Fibroblast of skin of abdomen (primary cell): ENCODE results near the gene MAN2A1.
A peak's percentile ranks its signal among the peaks of the same experiment; 100 is the strongest.
"Not testable (repeated sequence)": the region's sequence is repeated elsewhere in the genome, so short reads cannot be mapped to it uniquely, and the experiment has no call there.

Experiments used
- DNase-seq: peaks from one replicate; pipeline ENCODE4 v3.0.0-alpha.2; 2013

MAN2A1 gene

DNA sequence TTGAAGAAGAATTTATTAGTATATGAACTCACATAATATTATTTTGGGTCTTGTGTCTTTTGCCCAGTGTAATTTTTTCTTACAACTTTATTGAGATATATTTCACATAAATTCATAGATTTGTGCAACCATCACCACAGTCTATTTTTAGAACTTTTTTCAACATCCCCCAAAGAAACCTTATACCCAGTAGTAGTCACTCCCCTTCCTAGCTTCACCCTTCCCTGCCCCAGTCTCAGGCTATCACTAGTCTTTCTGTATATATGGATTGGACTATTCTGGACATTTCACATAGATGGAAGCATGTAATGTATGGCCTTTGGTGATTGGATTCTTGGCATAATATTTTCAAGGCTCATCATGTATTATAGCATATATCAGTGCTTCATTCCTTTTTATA is 67.8 kb downstream of the MAN2A1 start:
- no peak for DNase-seq

DNA sequence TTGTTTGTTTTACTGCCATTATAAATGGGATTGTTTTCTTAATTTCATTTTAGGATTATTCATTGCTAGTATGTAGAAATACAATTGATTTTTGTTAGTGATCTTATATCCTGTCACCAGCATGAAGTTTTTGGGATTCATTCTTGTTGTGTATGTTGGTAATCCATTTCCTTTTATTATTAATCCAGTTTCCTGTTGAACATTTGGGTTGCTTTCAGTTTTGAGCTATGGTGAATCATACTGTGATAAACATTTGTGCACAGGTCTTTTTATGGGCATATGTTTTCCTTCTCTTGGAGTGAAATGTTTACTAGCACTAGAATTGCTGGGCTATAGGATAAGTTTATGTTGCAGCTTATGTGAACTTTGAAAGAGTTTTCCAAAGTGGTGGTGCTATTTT is 69.6 kb downstream of the MAN2A1 start:
- peak; percentile 19 for DNase-seq

DNA sequence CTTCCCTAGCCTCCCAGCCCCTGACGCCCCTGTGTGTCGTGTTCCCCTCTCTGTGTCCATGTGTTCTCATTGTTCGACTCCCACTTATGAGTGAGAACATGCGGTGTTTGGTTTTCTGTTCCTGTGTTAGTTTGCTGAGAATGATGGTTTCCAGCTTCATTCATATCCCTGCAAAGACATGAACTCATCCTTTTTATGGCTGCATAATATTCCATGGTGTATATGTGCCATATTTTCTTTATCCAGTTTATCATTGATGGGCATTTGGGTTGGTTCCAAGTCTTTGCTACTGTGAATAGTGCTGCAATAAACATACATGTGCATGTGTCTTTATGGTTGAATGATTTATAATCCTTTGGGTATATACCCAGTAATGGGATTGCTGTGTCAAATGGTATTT is 70.4 kb downstream of the MAN2A1 start:
- not testable (repeated sequence) for DNase-seq

DNA sequence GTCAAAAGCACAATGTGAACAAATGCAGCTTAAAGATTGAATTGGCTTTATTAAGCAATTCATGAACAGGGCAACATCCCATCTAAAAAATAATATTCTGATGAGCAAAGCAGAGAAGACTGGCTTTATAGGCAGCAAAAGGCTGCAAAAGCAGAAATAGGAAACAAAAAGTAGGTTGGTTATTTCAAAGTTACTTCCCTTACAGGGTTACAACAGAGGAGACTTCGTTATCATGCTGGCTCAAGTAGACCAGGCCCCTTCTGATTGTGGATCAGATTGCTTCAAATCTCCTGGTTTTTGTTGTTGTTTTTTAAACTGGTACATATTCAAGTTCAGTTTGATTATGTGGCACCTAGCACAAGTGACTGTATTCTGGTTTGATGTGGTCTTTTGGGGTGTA is 73.1 kb downstream of the MAN2A1 start:
- DNase-seq, result no peak

DNA sequence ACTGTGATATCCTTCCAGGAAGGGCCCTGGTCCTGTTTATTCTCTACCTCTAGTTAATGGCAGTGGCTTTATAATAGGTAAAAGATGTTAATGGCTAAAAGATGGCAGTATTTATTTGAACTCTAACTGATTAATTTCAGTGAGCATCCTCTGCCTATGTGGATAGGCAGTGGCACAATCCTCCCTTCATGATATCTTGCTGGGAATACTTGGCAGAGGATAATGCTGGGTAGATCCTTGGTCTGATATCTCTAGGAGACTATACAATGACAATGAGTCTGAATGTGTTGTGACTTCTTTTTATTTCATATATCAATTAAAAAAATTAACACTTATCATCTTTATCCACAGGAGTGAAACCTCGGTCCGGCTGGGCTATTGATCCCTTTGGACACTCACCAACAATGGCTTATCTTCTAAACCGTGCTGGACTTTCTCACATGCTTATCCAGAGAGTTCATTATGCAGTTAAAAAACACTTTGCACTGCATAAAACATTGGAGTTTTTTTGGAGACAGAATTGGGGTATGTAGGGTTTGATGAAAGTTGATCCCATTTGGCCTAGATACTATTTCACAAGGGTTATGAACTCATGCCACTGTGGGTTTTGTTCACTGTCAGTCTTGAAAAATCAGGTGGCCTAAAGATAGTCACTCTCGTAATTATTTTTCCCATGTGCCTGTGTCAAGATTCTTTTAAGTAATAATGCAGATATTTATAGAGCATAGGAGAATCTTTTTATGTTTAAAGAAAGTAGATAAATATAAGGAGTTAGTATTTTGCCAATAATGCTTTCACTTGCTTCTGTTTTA is 77.7 kb downstream of the MAN2A1 start:
- DNase-seq, result no peak

DNA sequence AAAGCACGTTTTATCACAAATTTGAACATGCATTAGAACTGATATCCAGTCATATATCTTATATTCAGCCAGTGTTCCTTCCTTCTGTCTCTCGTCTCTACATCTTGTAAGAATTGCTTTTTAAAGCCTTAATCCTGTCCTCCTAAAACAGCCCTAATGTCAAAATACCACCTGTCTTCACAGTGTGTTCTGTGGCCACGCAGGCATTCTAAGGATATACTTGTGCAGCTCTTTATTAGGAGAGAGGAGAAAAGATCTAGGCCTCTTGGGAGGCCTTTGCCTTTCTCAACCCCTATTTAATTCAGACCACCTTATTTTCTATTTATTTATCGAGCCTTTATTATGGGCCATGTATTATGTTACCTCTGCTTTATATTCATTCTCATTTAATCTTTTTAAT is 78.3 kb downstream of the MAN2A1 start:
- DNase-seq, result no peak

DNA sequence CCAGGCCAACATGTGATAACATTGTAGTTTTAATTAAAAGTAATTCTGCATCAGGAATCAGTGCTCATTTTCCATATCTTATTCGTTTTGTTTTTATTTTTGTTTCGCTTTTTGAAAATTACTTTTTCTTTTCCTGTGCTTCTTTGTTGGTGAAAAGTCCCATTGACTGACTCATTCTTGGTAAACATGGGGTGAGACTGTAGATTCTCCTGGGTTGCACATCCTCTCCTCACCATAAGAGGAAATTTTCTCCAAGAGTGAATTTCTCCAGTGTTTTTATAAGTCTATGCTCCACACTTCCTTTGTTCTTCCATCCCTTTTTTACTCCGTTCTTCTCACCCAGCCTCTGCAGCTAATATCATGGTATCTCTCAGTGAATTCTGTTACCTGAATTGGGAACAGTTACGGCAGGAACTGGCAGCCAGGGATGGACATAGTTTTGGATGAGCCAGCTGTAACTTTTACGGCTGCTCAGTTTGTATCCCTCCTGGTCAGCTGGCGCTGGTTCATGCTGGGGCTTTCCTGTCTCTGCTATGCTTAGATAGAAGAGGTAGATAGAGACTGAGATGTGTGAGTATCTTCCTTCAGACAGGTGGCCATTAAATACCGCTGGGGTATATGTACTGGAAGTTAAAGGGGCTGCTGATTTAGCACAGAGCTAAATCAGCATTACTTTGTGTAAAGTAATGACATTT is 80.0 kb downstream of the MAN2A1 start:
- no peak for DNase-seq

DNA sequence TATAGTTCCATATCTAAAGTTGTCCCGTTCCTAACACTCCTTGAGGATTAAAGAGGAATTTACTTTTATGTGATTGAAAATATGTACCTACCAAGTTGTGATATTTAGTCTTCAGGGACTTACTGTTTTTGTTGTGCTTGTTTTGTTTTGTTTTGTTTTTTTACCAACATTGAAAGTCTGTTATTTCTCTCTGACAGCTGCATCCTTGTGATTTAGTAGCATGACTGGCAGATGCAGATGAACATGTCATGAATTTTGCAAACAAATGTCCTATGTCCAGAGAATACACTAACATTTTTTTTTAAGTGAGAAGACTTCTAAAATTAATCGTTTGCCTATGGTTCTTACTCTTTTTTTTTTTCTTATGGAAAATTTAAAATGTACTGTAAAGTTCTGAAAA is 85.4 kb downstream of the MAN2A1 start:
- DNase-seq, result no peak

DNA sequence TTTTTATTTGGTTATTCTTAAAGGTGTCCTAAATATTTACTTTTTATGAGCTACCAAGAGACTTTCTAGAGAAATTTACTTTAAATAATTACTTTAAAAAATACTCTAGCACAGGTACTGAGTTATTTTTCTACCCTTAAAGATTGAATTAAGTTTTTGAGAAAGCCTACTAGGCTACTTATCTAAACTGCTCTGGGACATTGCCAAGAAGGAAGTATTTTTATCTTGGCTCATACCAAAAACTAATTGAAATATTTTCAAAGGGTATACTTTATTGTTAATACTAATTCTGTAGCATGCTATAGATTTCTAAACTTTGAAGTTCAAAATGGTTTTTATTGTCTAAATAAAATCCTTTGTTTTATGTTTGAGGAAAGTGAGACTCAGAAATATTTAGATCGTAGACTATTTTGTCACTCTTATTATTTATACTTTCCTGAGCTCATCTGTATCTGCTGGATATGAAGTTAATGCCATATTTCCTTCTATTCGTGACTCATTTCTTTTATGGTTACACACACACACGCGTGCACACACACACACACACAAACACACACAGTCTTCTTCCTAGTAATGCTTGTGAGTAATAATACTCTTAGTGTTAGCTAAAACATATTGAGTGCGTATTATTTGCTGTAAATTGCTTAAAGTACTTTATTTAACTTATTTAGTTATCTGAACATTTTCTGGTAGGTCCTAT is 89.5 kb downstream of the MAN2A1 start:
- DNase-seq, result peak; percentile 16

DNA sequence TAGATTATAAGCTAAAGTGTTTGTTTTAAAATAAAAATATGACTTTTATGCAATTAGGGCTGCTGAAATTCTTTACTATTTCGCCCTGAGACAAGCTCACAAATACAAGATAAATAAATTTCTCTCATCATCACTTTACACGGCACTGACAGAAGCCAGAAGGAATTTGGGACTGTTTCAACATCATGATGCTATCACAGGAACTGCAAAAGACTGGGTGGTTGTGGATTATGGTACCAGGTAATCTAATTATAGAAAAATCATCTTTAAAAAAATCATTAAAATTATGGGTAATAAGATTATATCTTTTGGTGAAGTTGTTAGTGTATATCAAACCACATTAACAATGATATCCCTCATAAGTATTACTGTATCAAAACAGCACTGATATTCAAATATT is 95.0 kb downstream of the MAN2A1 start:
- peak; percentile 2 for DNase-seq

DNA sequence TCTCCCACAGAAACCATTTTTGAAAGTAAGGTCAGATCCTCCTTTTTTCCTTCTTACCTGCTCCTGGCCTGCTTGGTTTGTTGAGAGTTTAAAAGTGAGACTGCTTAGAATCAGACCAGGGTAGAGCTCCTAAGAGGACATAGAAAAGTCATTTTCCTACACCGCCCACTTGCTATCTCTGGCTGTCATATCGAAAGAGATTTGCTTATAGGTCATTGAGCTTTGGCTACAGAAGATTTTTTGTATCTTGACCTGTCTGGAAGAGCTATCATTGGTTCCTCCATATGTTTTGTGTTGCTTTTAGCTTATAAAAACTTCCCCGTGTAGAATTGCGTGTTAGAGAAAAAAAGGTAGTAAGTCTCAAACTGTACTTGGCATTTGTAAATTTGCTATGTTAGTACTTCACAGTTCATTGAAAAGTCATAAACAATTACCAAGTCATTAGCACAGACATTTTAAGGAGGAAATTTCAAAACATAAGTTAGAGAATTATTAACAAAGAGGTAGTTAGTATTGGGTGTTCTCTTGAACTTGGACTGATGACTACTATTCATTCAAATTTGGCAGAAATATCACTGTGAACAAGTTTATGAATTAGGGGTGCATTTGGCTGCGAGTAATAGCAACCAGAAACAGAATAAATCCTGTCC is 96.6 kb downstream of the MAN2A1 start:
- DNase-seq, result no peak

DNA sequence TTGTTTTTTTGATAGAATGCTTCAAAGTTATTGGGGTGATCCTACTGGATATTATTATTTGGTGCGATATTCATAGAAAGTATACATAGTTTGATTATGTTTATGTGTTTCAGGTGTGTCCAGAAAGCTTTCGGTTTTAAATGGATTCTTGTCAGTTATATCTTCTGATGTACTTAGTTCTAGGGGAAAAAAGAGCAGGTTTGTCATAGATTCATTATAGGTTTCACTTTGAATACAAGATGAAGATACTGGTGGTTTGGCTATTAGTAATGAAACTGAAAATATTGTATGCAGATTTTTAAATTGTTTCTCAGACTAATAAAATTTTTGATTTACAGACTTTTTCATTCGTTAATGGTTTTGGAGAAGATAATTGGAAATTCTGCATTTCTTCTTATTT is 98.9 kb downstream of the MAN2A1 start:
- DNase-seq, result no peak

DNA sequence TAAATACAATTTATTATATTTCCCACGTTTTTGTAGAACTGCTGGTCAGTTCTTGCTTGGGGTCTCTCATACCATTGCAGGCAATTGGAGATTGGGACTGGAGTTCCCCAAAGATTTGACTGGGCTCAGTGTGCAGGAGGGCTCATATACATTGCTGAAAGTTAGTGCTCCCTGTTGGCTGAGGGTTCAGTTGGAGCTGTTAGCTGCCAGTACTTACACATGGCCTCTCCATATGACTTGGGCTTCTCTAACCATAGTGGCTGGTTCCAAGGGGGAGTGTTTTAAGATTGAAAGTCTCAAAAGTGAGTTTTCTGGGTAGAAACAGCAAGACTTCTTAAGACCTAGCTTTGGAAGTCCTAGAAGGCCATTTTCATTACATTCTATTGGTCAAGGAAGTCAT is 102.9 kb downstream of the MAN2A1 start:
- no peak for DNase-seq

DNA sequence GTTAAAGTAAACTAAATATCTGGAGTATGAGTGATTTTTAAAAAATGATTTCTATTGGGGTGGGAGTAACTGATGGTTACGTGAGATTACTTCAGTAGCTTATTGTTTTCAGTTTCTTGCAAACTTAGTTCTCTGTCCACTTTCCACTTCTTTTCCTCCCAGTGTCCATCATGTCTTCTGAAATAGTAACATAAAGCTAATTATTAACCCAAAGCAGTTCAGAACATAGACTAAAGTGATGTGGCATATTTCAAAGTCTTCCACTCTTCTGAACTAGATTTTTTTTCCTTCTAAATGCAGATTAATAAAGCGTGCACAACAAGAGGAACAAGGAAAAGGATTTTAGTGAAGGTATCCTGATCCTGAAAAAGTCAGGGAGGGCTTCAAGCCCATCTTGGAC is 114.1 kb downstream of the MAN2A1 start:
- DNase-seq, result no peak

DNA sequence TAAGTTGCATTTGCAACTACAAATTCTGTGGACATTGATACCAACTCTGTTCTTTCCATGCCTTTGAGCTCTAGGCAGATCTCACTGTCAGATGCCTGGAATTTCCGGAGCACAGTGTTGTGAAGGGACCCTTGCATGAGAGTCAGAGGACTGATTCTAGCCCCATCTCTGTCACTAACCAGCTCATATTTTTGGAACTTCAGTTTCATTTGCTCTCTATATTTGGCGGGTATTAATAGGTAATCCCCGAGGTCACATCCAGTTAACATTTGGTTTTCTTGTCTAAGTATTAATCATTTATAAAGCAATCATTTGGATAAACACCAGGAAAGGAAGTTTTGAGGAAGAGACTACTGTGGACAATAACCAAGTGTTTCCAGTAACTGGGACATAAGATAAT is 115.7 kb downstream of the MAN2A1 start:
- DNase-seq, result peak; percentile 3

DNA sequence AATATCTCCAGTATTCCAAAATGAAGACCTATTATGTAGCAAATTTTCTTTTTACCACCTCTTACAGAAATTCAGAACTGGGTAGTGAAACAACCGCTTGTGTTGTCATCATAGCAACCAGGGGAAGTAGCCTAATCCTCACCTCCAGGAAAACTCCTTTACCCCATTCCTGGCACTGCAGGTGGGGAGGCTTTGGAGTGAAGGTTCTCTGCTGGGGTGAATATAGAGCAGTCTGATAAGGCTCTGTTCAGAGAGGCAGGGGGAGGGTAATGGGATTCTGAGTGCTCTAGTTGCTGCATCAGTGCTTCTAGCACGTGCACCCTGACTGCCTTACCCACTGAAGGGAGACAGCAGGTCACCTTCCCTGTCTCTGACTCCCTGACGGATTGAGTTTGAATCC is 116.2 kb downstream of the MAN2A1 start:
- DNase-seq, result no peak

DNA sequence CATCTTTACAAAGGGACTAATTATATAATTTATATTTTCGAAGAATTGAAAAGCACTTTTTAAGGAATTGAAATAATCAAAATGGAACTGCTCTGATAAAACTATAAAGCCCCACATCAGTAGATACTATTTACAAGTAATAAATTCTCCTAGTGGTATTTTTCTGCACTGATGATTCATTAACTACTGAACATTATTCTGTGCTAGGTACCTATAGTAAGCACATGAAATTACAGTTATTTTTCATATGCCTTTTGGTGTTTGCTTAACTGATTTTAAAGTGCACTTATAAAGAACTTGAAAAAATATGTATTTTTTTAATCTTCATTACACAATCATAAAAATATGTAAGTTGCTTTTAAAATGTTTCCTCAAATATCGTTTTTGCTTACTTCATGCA is 123.0 kb downstream of the MAN2A1 start:
- DNase-seq, result no peak

DNA sequence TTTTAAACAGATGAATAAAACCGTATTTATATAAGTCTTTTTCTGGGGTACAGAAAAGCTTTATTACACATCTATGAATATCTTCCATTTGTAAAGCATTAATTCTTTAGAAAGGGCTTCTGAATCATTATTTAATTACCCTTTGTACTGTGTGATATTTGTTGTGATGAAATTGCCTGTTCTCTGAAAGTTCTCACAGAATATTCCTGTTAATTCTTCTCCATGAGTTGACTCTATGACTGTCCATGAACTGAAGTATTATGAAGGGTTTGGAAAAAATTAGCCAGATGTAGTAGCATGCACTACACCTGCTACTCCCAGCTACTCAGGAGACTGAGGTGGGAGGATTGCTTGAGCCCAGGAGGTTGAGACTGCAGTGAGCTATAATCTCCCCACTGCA is 127.0 kb downstream of the MAN2A1 start:
- DNase-seq, result no peak

DNA sequence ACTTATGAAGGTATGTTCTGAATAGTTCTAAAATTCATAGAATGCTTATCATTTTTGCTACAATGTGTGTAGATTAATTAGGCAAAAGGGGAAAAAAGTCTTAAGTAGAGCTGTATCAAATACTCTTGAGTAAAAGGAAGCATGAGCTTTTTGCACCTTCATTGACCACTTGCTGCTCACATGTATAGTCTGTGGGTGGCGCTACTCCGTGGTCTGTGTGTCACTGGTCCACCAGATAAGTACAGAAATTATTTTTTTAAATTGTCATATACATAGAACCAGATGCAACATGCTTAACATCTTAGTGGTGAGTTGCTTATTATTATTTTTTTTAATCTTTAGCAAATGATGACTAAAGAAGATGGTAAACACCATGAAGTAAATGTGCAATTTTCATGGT is 130.2 kb downstream of the MAN2A1 start:
- no peak for DNase-seq

DNA sequence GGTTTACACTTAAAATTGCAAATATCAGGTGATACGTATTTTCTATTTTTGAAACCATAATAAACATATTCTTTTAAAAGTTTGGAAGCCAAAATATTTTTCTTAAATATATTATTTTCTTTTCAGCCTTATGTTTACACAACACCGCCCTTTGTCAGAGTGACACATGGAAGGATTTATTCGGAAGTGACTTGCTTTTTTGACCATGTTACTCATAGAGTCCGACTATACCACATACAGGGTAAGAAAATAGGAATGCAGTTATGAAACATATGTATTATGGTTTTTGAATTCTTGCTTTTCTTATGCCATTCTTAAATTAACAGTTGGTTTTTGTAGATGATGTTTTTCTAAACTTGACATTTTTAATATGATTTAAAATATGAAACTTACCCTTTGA is 133.9 kb downstream of the MAN2A1 start:
- peak; percentile 14 for DNase-seq

DNA sequence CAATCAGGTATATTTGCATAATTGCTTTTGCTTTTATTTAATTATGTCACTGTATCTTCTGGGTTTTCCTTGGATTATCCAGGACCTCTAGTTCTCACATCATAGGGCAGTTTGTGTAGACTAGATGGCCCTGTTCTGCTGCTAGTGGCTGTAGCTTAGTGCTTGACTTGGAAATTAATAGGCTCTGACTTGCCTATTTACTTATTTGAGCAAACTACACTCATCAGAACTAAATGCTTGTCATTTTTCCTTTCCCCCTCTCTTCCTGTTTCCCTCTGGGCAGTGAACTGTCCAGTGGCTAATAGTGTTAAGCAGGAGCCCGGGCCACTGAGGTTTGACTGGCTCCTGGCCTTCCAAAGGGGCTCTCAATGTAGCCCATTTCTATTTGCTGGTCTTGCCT is 135.7 kb downstream of the MAN2A1 start:
- DNase-seq, result no peak

DNA sequence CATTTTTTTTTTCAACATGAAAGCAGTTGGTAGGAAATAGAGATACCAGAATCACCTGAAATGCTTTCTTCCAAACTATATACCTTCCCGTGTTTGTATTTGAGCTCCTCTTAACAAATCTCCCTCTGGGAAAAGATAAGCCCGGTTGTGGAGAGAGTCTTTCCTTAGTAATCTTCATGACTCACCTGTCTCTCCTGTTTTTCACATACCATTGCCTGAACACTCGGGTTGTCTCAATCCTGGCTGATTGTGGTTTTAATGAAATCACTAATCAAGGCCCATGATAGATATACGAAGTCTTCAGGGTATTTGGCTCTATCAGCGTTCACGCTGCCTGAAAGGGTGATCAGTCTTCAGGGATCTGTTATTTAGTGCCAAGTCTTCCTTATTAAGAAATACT is 136.7 kb downstream of the MAN2A1 start:
- peak; percentile 17 for DNase-seq

DNA sequence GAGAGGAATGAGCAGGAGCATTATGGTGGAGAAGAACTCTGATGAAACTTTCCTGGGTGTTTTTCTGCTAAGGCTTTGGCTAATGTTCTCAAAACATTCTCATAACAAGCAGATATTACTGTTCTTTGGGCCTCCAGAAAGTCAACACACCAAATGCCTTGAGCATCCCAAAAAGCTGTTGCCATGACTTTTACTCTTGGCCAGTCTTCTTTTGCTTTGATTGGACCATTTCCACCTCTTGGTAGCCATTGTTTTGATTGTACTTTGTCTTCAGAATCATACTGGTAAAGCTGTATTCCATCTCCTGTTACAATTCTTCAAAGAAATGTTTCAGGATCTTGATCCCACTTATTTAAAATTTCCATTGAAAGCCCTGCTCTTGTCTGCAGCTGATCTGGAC is 139.6 kb downstream of the MAN2A1 start:
- DNase-seq, result no peak
